Mesendoderm (in vitro differentiated cells): ENCODE measurements around the gene GRM8.
A peak's percentile ranks its signal among the peaks of the same experiment; 100 is the strongest.

ENCODE experiments used
- DNase-seq: peaks from one replicate; pipeline ENCODE4 v3.0.0; 2013
- H2AK5ac ChIP-seq: 2 replicates; pipeline ENCODE4 v1.6.1; 2013; ENCODE audit warnings: low read length, inconsistent platforms
- H2BK120ac ChIP-seq: 2 replicates; pipeline ENCODE4 v1.6.1; 2013; ENCODE audit warnings: low read depth, mild to moderate bottlenecking, low read length, moderate library complexity, mixed read lengths
- H2BK15ac ChIP-seq: replicated peaks from 2 replicates; pipeline ENCODE4 v1.6.1; 2013; ENCODE audit warnings: low read depth, mild to moderate bottlenecking, moderate library complexity
- H2BK5ac ChIP-seq: 2 replicates; pipeline ENCODE4 v1.6.1; 2013; ENCODE audit warnings: low read length, inconsistent platforms
- H3K18ac ChIP-seq: 2 replicates; pipeline ENCODE4 v1.6.1; 2013; ENCODE audit warnings: mild to moderate bottlenecking, low read length, mixed read lengths
- H3K23ac ChIP-seq: one replicate; pipeline ENCODE4 v1.6.1; 2013; ENCODE audit warnings: low read length
- H3K27ac ChIP-seq: 2 replicates; pipeline ENCODE4 v1.5.1; 2013; ENCODE audit warnings: low read depth, mild to moderate bottlenecking, inconsistent platforms, low read length, moderate library complexity
- H3K27me3 ChIP-seq: 2 replicates; pipeline ENCODE4 v1.6.1; 2013; ENCODE audit warnings: low read length, control low read depth, mild to moderate bottlenecking, inconsistent platforms; ENCODE audit not compliant: insufficient read depth, poor library complexity
- H3K36me3 ChIP-seq: 2 replicates; pipeline ENCODE4 v1.6.1; 2013; ENCODE audit warnings: low read length, inconsistent platforms; ENCODE audit not compliant: control insufficient read depth, insufficient read depth
- H3K4ac ChIP-seq: one replicate; pipeline ENCODE4 v1.6.1; 2013; ENCODE audit warnings: low read depth, mild to moderate bottlenecking, low read length, moderate library complexity
- H3K4me1 ChIP-seq: 2 replicates; pipeline ENCODE4 v1.6.1; 2013; ENCODE audit warnings: low read depth, low read length, inconsistent platforms; ENCODE audit not compliant: control insufficient read depth
- H3K4me2 ChIP-seq: 2 replicates; pipeline ENCODE4 v1.6.1; 2013; ENCODE audit warnings: low read length
- H3K4me3 ChIP-seq: 2 replicates; pipeline ENCODE4 v1.5.1; 2013; ENCODE audit warnings: mild to moderate bottlenecking, low read length
- H3K56ac ChIP-seq: one replicate; pipeline ENCODE4 v1.6.1; 2013; ENCODE audit warnings: low read length
- H3K79me1 ChIP-seq: 2 replicates; pipeline ENCODE4 v1.6.1; 2013; ENCODE audit warnings: low read length, inconsistent platforms
- H3K79me2 ChIP-seq: 2 replicates; pipeline ENCODE4 v1.6.1; 2013; ENCODE audit warnings: mild to moderate bottlenecking, low read length; ENCODE audit not compliant: control insufficient read depth, insufficient read depth
- H3K9ac ChIP-seq: 2 replicates; pipeline ENCODE4 v1.6.1; 2013; ENCODE audit warnings: low read length, inconsistent platforms
- H4K5ac ChIP-seq: one replicate; pipeline ENCODE4 v1.6.1; 2013; ENCODE audit warnings: low read length
- H4K8ac ChIP-seq: one replicate; pipeline ENCODE4 v1.6.1; 2013; ENCODE audit warnings: low read depth, mild to moderate bottlenecking, control low read depth, low read length, moderate library complexity
- WGBS: extraction: QIAGEN DNeasy Blood & Tissue Kit; methylation state at CpG from one replicate; pipeline ENCODE4 v1.1.7; 2013; ENCODE audit warnings: low lambda C conversion rate, missing lambda C conversion rate; ENCODE audit not compliant: insufficient coverage; ENCODE audit errors: extremely low coverage; 5-methylcytosine and 5-hydroxymethylcytosine counted together

Gene GRM8

DNA sequence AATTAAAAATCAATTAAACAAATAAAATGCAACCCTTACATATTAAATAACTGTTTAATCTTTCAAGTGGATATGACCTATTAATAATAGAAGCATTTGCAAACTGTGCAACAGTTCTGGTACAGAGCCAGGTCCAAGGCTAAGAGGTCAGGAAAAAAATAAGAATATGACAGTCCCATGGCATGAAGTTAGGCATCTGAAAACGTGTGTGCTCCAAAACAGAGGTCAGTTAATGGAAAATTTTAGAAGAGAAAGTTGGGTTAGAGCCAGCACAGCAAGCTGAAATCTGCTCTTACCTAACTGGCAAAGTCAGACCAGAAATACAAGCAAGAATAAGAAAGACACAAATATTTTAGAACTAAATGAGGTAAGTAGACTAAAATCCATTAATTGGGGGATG, 757.7 kb downstream of the GRM8 start:
- Histone ChIP-seq H3K27me3 (no peaks in the 10 kb centered on the region), H3K56ac (no peak overlapping the region), H3K4ac (no peak overlapping the region), H2AK5ac (no peak overlapping the region), H3K36me3 (no peaks in the 10 kb centered on the region), H2BK5ac (no peak overlapping the region), H3K18ac (no peak overlapping the region), H4K5ac (no peak overlapping the region), H3K4me2 (no peak overlapping the region), H3K9ac (no peak overlapping the region), H2BK120ac (no peak overlapping the region), H3K23ac (no peak overlapping the region), H4K8ac (no peak overlapping the region), H3K27ac (no peak overlapping the region), H3K79me2 (no peaks in the 10 kb centered on the region), H2BK15ac (no peak overlapping the region), H3K79me1 (no peaks in the 10 kb centered on the region), H3K4me1 (no peaks in the 10 kb centered on the region), H3K4me3 (no peak overlapping the region)
- no CpG with 5 or more reads among the region's 1 CpG for WGBS
- DNase-seq, result no peak

DNA sequence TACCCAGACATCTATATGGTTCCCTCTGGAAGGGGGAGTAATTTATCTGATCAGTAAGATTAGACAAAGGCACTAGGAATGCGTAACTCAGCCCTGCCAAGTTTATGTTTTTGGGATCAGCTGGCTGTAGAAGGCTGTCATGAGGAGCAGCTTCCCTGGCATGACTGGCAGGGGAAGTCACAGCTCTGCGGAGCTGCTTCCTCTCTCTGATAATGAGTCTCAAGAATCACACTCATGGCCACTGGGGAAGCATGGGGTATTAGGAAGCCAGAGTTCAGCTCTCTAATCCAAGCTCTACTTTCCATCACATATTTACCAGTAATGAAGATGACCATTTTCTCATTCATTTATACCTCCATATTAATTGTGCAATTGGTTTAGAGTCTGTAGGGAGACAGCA, 758.9 kb downstream of the GRM8 start:
- Histone ChIP-seq H3K79me1 (no peaks in the 10 kb centered on the region), H4K8ac (no peak overlapping the region), H3K56ac (no peak overlapping the region), H4K5ac (no peak overlapping the region), H3K4me2 (no peak overlapping the region), H3K9ac (no peak overlapping the region), H2BK15ac (no peak overlapping the region), H3K4ac (no peak overlapping the region), H3K4me3 (no peak overlapping the region), H3K23ac (no peak overlapping the region), H2BK120ac (no peak overlapping the region), H2AK5ac (no peak overlapping the region), H3K27ac (no peak overlapping the region), H3K36me3 (no peaks in the 10 kb centered on the region), H3K18ac (no peak overlapping the region), H3K79me2 (no peaks in the 10 kb centered on the region), H3K27me3 (no peaks in the 10 kb centered on the region), H3K4me1 (no peaks in the 10 kb centered on the region), H2BK5ac (no peak overlapping the region)
- no peak for DNase-seq
- no CpG with 5 or more reads among the region's 2 CpGs for WGBS

GRCh38 chr7:126489874-126490273, 762.9 kb downstream of the GRM8 start:
- Histone ChIP-seq H2BK15ac (no peak overlapping the region), H4K5ac (no peak overlapping the region), H3K4me2 (no peak overlapping the region), H3K23ac (no peak overlapping the region), H3K18ac (no peak overlapping the region), H3K4ac (no peak overlapping the region), H3K27me3 (no peaks in the 10 kb centered on the region), H2BK5ac (no peak overlapping the region), H3K79me1 (no peaks in the 10 kb centered on the region), H3K4me3 (no peak overlapping the region), H2AK5ac (no peak overlapping the region), H3K4me1 (no peaks in the 10 kb centered on the region), H3K79me2 (no peaks in the 10 kb centered on the region), H2BK120ac (no peak overlapping the region), H3K56ac (no peak overlapping the region), H3K27ac (no peak overlapping the region), H3K36me3 (no peaks in the 10 kb centered on the region), H4K8ac (no peak overlapping the region), H3K9ac (no peak overlapping the region)
- peak; percentile 3 for DNase-seq
- WGBS, result no CpG with 5 or more reads among the region's 2 CpGs

- H2BK120ac ChIP-seq, result no peak overlapping the region
- no peak overlapping the region for H3K9ac ChIP-seq
- DNase-seq, result no peak
- no peak overlapping the region for H2BK5ac ChIP-seq
- no peak overlapping the region for H2AK5ac ChIP-seq
- no peak overlapping the region for H3K4me3 ChIP-seq
- no peak overlapping the region for H3K4me2 ChIP-seq
- H3K79me2 ChIP-seq, result no peaks in the 10 kb centered on the region
- H3K56ac ChIP-seq, result no peak overlapping the region
- H3K18ac ChIP-seq, result no peak overlapping the region
- H3K27me3 ChIP-seq, result no peaks in the 10 kb centered on the region
- H3K23ac ChIP-seq, result no peak overlapping the region
- no peak overlapping the region for H3K4ac ChIP-seq
- H2BK15ac ChIP-seq, result no peak overlapping the region
- H3K36me3 ChIP-seq, result no peaks in the 10 kb centered on the region
- H3K79me1 ChIP-seq, result no peaks in the 10 kb centered on the region
- no peak overlapping the region for H4K8ac ChIP-seq
- no CpG with 5 or more reads among the region's 4 CpGs for WGBS
- no peaks in the 10 kb centered on the region for H3K4me1 ChIP-seq
- H3K27ac ChIP-seq, result no peak overlapping the region
- H4K5ac ChIP-seq, result no peak overlapping the region
These were observed 764.9 kb downstream of the GRM8 start for GRCh38 chr7:126487728-126488442.

GRCh38 chr7:126486806-126487205, 765.9 kb downstream of the GRM8 start:
- H4K8ac ChIP-seq, result no peak overlapping the region
- no peaks in the 10 kb centered on the region for H3K79me1 ChIP-seq
- no peaks in the 10 kb centered on the region for H3K27me3 ChIP-seq
- no peak overlapping the region for H2AK5ac ChIP-seq
- H2BK5ac ChIP-seq, result no peak overlapping the region
- no peak overlapping the region for H3K4me3 ChIP-seq
- H3K9ac ChIP-seq, result no peak overlapping the region
- no peak overlapping the region for H3K56ac ChIP-seq
- H3K4me1 ChIP-seq, result no peaks in the 10 kb centered on the region
- no peak overlapping the region for H3K4me2 ChIP-seq
- no peak overlapping the region for H3K18ac ChIP-seq
- no peak overlapping the region for H3K23ac ChIP-seq
- H3K79me2 ChIP-seq, result no peaks in the 10 kb centered on the region
- H4K5ac ChIP-seq, result no peak overlapping the region
- H2BK15ac ChIP-seq, result no peak overlapping the region
- H3K27ac ChIP-seq, result no peak overlapping the region
- no peaks in the 10 kb centered on the region for H3K36me3 ChIP-seq
- no peak overlapping the region for H3K4ac ChIP-seq
- no peak overlapping the region for H2BK120ac ChIP-seq
- DNase-seq, result no peak

DNA sequence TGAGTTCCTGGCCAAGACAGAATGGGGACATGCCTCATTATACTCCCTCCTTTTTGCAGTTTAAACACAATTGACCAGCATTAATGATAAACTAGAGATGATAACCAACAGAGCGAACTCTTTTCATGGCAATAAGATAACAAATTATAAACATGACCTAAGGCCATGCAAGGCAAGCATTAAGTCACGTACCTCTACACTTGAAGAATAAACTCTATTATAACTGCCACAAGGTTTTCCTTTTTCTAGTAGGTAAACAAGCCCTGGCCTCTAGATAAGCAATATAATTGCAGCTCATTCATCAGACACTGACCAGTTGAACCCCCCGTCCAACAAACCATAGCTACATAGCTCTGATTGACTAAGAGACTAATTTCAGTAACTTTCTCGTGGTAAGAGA, 767.0 kb downstream of the GRM8 start:
- Histone ChIP-seq H3K4me3 (no peak overlapping the region), H2BK120ac (no peak overlapping the region), H3K56ac (no peak overlapping the region), H3K4me2 (no peak overlapping the region), H2AK5ac (no peak overlapping the region), H3K79me2 (no peaks in the 10 kb centered on the region), H4K5ac (no peak overlapping the region), H2BK15ac (no peak overlapping the region), H3K27me3 (no peaks in the 10 kb centered on the region), H3K9ac (no peak overlapping the region), H3K79me1 (no peaks in the 10 kb centered on the region), H3K23ac (no peak overlapping the region), H3K4me1 (no peaks in the 10 kb centered on the region), H3K18ac (no peak overlapping the region), H4K8ac (no peak overlapping the region), H2BK5ac (no peak overlapping the region), H3K27ac (no peak overlapping the region), H3K36me3 (no peaks in the 10 kb centered on the region), H3K4ac (no peak overlapping the region)
- no CpG with 5 or more reads among the region's 4 CpGs for WGBS
- DNase-seq, result no peak
